AG04449 (cell line): Measurements from ENCODE around the gene VWF.

Source experiments
- CTCF ChIA-PET: fragments of 350-600 bp; formaldehyde crosslinking; extraction: SDS; loops from one replicate; lab custom pipeline; 2021; ENCODE audit warnings: antibody characterized with exemption; lab: Yijun Ruan, JAX
- POLR2A ChIA-PET: fragments of 400-600, 350-600 bp; formaldehyde crosslinking; extraction: SDS; loops from one replicate; lab custom pipeline; 2020; ENCODE audit warnings: antibody characterized with exemption, inconsistent platforms; lab: Yijun Ruan, JAX
- DNase-seq: peaks from one replicate; pipeline ENCODE4 v3.0.0-alpha.2; 2010; ENCODE audit warnings: low read depth, low spot score
- H3K4me3 ChIP-seq: 2 replicates; pipeline ENCODE4 v1.5.1; 2011; ENCODE audit warnings: low read depth, mild to moderate bottlenecking, control low read depth, low read length
- CTCF ChIP-seq: IDR thresholded peaks from one replicate; pipeline ENCODE4 v1.5.1; 2011; ENCODE audit warnings: mild to moderate bottlenecking, moderate library complexity, low read length, control low read depth, inconsistent platforms; ENCODE audit not compliant: insufficient read depth; ENCODE audit errors: missing control alignments

Gene VWF

GRCh38 chr12:6084261-6084968 is 40.1 kb downstream of the VWF start:
- ChIA-PET CTCF (interaction anchor here (0.9 to 2.4 kb wide), 14 partner anchors 9 to 381 kb away, joined by 3 to 8 read pairs (median 4); no protein-coding TSS in a partner anchor), POLR2A (interaction anchor here (1.0 to 1.4 kb wide), 3 partner anchors 9 to 83 kb away, joined by 3 to 9 read pairs (median 4); no protein-coding TSS in a partner anchor)
- no peak overlapping the region for H3K4me3 ChIP-seq
- DNase-seq = no peak
- TF ChIP-seq CTCF = no peak

- H3K4me3 ChIP-seq = no peak overlapping the region
- no peak for DNase-seq
- TF ChIP-seq CTCF = no peak
- POLR2A ChIA-PET = no interaction called here
- CTCF ChIA-PET = interaction anchor here (1.0 to 1.4 kb wide), 8 partner anchors 11 to 201 kb away, joined by 3 to 8 read pairs (median 4); no protein-coding TSS in a partner anchor
Measured at GRCh38 chr12:6083601-6084000, 40.9 kb downstream of the VWF start.

- CTCF ChIA-PET = interaction anchor here (0.6 to 1.6 kb wide), 4 partner anchors 10 to 196 kb away, joined by 3 to 5 read pairs (median 3); no protein-coding TSS in a partner anchor
- no peak for TF ChIP-seq CTCF
- H3K4me3 ChIP-seq = no peak overlapping the region
- POLR2A ChIA-PET = no interaction called here
- DNase-seq = no peak
Measured at GRCh38 chr12:6082613-6083012, 41.9 kb downstream of the VWF start.

GRCh38 chr12:6080149-6081045 is 44.1 kb downstream of the VWF start:
- no peak overlapping the region for H3K4me3 ChIP-seq
- TF ChIP-seq CTCF = no peak
- ChIA-PET CTCF (interaction anchor here (1.0 to 1.5 kb wide), 5 partner anchors 9 to 204 kb away, joined by 3 to 5 read pairs (median 4); no protein-coding TSS in a partner anchor), POLR2A (no interaction called here)
- DNase-seq = no peak

- no peak for TF ChIP-seq CTCF
- no peak overlapping the region for H3K4me3 ChIP-seq
- DNase-seq = no peak
- POLR2A ChIA-PET = no interaction called here
- CTCF ChIA-PET = no interaction called here
Measured at GRCh38 chr12:6078398-6079096, 45.9 kb downstream of the VWF start.
